HG02852 (cell line): Measurements from ENCODE around the gene UBE2H.
"Not testable (repeated sequence)": the region's sequence is repeated elsewhere in the genome, so short reads cannot be mapped to it uniquely, and the experiment has no call there.

Source experiments
- ATAC-seq: cut with Tn5 transposase; IDR thresholded peaks from one replicate; pipeline ENCODE4 v1.9.1; 2021; ENCODE audit warnings: mild to moderate bottlenecking, moderate library complexity; ENCODE audit not compliant: unreplicated experiment

Gene UBE2H

GRCh38 chr7:129875745-129876411 lies 76.9 kb downstream of the UBE2H start:
- no peak for ATAC-seq

GRCh38 chr7:129875160-129875559 lies 77.6 kb downstream of the UBE2H start:
- ATAC-seq: no peak

GRCh38 chr7:129874722-129875121 lies 78.0 kb downstream of the UBE2H start:
- ATAC-seq: no peak

GRCh38 chr7:129872054-129872453 lies 80.7 kb downstream of the UBE2H start:
- ATAC-seq: no peak

- no peak for ATAC-seq
Measured at GRCh38 chr7:129870668-129871067, 82.1 kb downstream of the UBE2H start.

- no peak for ATAC-seq
Measured at GRCh38 chr7:129866251-129866650, 86.5 kb downstream of the UBE2H start.

GRCh38 chr7:129865925-129866201 lies 86.9 kb downstream of the UBE2H start:
- ATAC-seq: no peak

GRCh38 chr7:129865093-129865924 lies 87.5 kb downstream of the UBE2H start:
- ATAC-seq: no peak

- not testable (repeated sequence) for ATAC-seq
Measured at GRCh38 chr7:129864676-129865075, 88.1 kb downstream of the UBE2H start.

- no peak for ATAC-seq
Measured at GRCh38 chr7:129864042-129864441, 88.7 kb downstream of the UBE2H start.

GRCh38 chr7:129862682-129863081 lies 90.1 kb downstream of the UBE2H start:
- no peak for ATAC-seq

- ATAC-seq: not testable (repeated sequence)
Measured at GRCh38 chr7:129860784-129861183, 92.0 kb downstream of the UBE2H start.

- peak; percentile 57 for ATAC-seq
Measured at GRCh38 chr7:129859183-129859582, 93.6 kb downstream of the UBE2H start.

GRCh38 chr7:129858490-129858889 lies 94.3 kb downstream of the UBE2H start:
- ATAC-seq: no peak

- no peak for ATAC-seq
Measured at GRCh38 chr7:129857313-129857712, 95.4 kb downstream of the UBE2H start.

GRCh38 chr7:129855935-129856717 lies 96.6 kb downstream of the UBE2H start:
- no peak for ATAC-seq

GRCh38 chr7:129855234-129855673 lies 97.5 kb downstream of the UBE2H start:
- no peak for ATAC-seq

- ATAC-seq: no peak
Measured at GRCh38 chr7:129854401-129854800, 98.4 kb downstream of the UBE2H start.

GRCh38 chr7:129853661-129854268 lies 99.0 kb downstream of the UBE2H start:
- no peak for ATAC-seq

GRCh38 chr7:129851809-129852208 lies 101.0 kb downstream of the UBE2H start:
- no peak for ATAC-seq

- ATAC-seq: no peak
Measured at GRCh38 chr7:129851174-129851573, 101.6 kb downstream of the UBE2H start.
